GM23338 (cell line): ENCODE data around the gene FAM162B. TPM values are rescaled to one million over a fixed set of nuclear protein-coding genes. Genes with fewer than 3 reads are reported as not detected.

ENCODE experiments used
- ATAC-seq: fragments of 200-7000 bp; cut with Tn5 transposase; 3 replicates; pipeline ENCODE4 v1.9.1; 2020
- DNase-seq: peaks from one replicate; pipeline ENCODE4 v3.0.0-alpha.2; 2015; ENCODE audit warnings: low spot score
- H2AFZ ChIP-seq: fragments of 200-600 bp; sonication (generic); 2 replicates; pipeline ENCODE4 v1.8.0; 2016; ENCODE audit warnings: antibody characterized with exemption, mild to moderate bottlenecking, moderate library complexity
- H3F3A ChIP-seq: fragments of 200-600 bp; sonication (generic); replicated peaks from 2 replicates; pipeline ENCODE4 v1.8.0; 2017; ENCODE audit warnings: antibody characterized with exemption, mixed run types, low read depth
- H3K27ac ChIP-seq: fragments of 200-600 bp; sonication (generic); 2 replicates; pipeline ENCODE4 v1.6.1; 2016; ENCODE audit warnings: low read depth
- H3K27me3 ChIP-seq: fragments of 200-600 bp; sonication (generic); 2 replicates; pipeline ENCODE4 v1.8.0; 2016; ENCODE audit warnings: mild to moderate bottlenecking, mixed run types, moderate library complexity; ENCODE audit not compliant: insufficient read depth
- H3K36me3 ChIP-seq: fragments of 200-600 bp; sonication (generic); 2 replicates; pipeline ENCODE4 v1.8.0; 2016; ENCODE audit warnings: mild to moderate bottlenecking; ENCODE audit not compliant: insufficient read depth
- H3K4me1 ChIP-seq: fragments of 200-600 bp; sonication (generic); 2 replicates; pipeline ENCODE4 v1.8.0; 2016; ENCODE audit warnings: mild to moderate bottlenecking, moderate library complexity; ENCODE audit not compliant: insufficient read depth
- H3K4me2 ChIP-seq: fragments of 200-600 bp; sonication (generic); 2 replicates; pipeline ENCODE4 v1.7.1; 2017; ENCODE audit warnings: mixed run types
- H3K4me3 ChIP-seq: fragments of 200-600 bp; sonication (generic); 2 replicates; pipeline ENCODE4 v1.6.1; 2016; ENCODE audit warnings: mixed run types
- H3K79me2 ChIP-seq: fragments of 200-600 bp; sonication (generic); replicated peaks from 2 replicates; pipeline ENCODE4 v1.8.0; 2017; ENCODE audit warnings: mild to moderate bottlenecking; ENCODE audit not compliant: insufficient read depth
- H3K9me2 ChIP-seq: fragments of 200-600 bp; sonication (generic); 2 replicates; pipeline ENCODE4 v1.8.0; 2017; ENCODE audit not compliant: insufficient read depth
- H4K20me1 ChIP-seq: fragments of 200-600 bp; sonication (generic); replicated peaks from 2 replicates; pipeline ENCODE4 v1.8.0; 2017; ENCODE audit warnings: mild to moderate bottlenecking; ENCODE audit not compliant: insufficient read depth
- H3K27ac Mint-ChIP-seq: 2 replicates; pipeline ENCODE4 v1.8.0; 2020; ENCODE audit warnings: inconsistent platforms, mild to moderate bottlenecking, moderate library complexity, mixed read lengths
- H3K27me3 Mint-ChIP-seq: 3 replicates; pipeline ENCODE4 v1.8.0; 2022; ENCODE audit warnings: low read depth, mild to moderate bottlenecking, moderate library complexity, mixed read lengths, inconsistent platforms; ENCODE audit not compliant: insufficient read depth, poor library complexity
- H3K36me3 Mint-ChIP-seq: 3 replicates; pipeline ENCODE4 v1.8.0; 2021; ENCODE audit warnings: low read depth, mild to moderate bottlenecking, inconsistent platforms, moderate library complexity, mixed read lengths
- H3K4me1 Mint-ChIP-seq: 3 replicates; pipeline ENCODE4 v1.8.0; 2020; ENCODE audit warnings: mild to moderate bottlenecking, inconsistent platforms, mixed read lengths
- H3K4me3 Mint-ChIP-seq: 3 replicates; pipeline ENCODE4 v1.8.0; 2021; ENCODE audit warnings: moderate library complexity, mild to moderate bottlenecking, inconsistent platforms, mixed read lengths
- H3K9me3 Mint-ChIP-seq: 3 replicates; pipeline ENCODE4 v1.8.0; 2020; ENCODE audit warnings: moderate library complexity, mild to moderate bottlenecking, inconsistent platforms, mixed read lengths
- ETS1 ChIP-seq: IDR thresholded peaks from 2 replicates; pipeline ENCODE4 v1.6.1; 2016; ENCODE audit warnings: antibody characterized with exemption
- EZH2 ChIP-seq: fragments of 200-600 bp; sonication (generic); IDR thresholded peaks from one replicate; pipeline ENCODE4 v1.8.0; 2017; ENCODE audit warnings: antibody characterized with exemption, mild to moderate bottlenecking, low read depth; ENCODE audit not compliant: unreplicated experiment
- JUNB ChIP-seq: IDR thresholded peaks from one replicate; pipeline ENCODE4 v1.6.1; 2016; ENCODE audit warnings: antibody characterized with exemption; ENCODE audit not compliant: unreplicated experiment
- POLR2AphosphoS5 ChIP-seq: IDR thresholded peaks from 2 replicates; pipeline ENCODE4 v1.6.1; 2016; ENCODE audit warnings: antibody characterized with exemption, low read depth
- REST ChIP-seq: IDR thresholded peaks from one replicate; pipeline ENCODE4 v1.6.1; 2018; ENCODE audit warnings: antibody characterized with exemption; ENCODE audit not compliant: unreplicated experiment
- STAT1 ChIP-seq: IDR thresholded peaks from one replicate; pipeline ENCODE4 v1.6.1; 2016; ENCODE audit warnings: antibody characterized with exemption; ENCODE audit not compliant: unreplicated experiment
- ZNF462 ChIP-seq: fragments of 250-450 bp; sonication (Bioruptor Pico); IDR thresholded peaks from 2 replicates; pipeline ENCODE4 v1.5.0; 2020; ENCODE audit warnings: mild to moderate bottlenecking, moderate library complexity
- polyA plus RNA-seq: library from polyadenylated mRNA; unstranded; fragments of >200 nt; fragmentation: Nextera tagmentation; extraction: Ambion mirVana; gene quantifications from 2 replicates; pipeline ENCODE4 v1.2.1, GENCODE V29; 2016
- total RNA-seq: library from RNA; depleted of rRNA; stranded (reverse); fragments of >200 nt; shearing (Covaris generic); gene quantifications from 2 replicates; pipeline ENCODE4 v1.2.3, GENCODE V29; 2014
- TF ChIP-seq, protein P1 (sequence below), 2 experiments: fragments of 200-600 bp in 1 of 2; sonication (generic) in 1 of 2; conservative IDR thresholded peaks; 2 replicates each; pipeline versions ENCODE4 v1.5.1 to v1.6.1; 2016 to 2017; ENCODE audit warnings: antibody characterized with exemption in 2 of 2, low read depth in 2 of 2, mild to moderate bottlenecking in 2 of 2, moderate library complexity in 1 of 2

FAM162B gene
- total and polyA plus RNA-seq, 2 experiments from 2014 or later: 5.9 to 9.3 TPM

- TF ChIP-seq STAT1: no peak
Observed at GRCh38 chr6:116762235-116762634, 3.3 kb downstream of the FAM162B start (continued).

- ATAC-seq (no peak), DNase-seq (peak; percentile 22)
- Histone ChIP-seq H3K27ac (no peak overlapping the region), H4K20me1 (no peaks in the 10 kb centered on the region), H2AFZ (no peak overlapping the region), H3F3A (no peaks in the 10 kb centered on the region), H3K9me2 (no peaks in the 10 kb centered on the region), H3K4me2 (no peak overlapping the region), H3K36me3 (no peaks in the 10 kb centered on the region), H3K4me3 (no peak overlapping the region), H3K79me2 (no peaks in the 10 kb centered on the region), H3K27me3 (peaks cover 38% of the 10 kb centered on the region), H3K4me1 (peaks cover 20% of the 10 kb centered on the region)
- peaks cover 17% of the 10 kb centered on the region for H3K4me1 Mint-ChIP-seq
- H3K9me3 Mint-ChIP-seq: no peaks in the 10 kb centered on the region
- H3K27me3 Mint-ChIP-seq: peaks cover 28% of the 10 kb centered on the region
- H3K27ac Mint-ChIP-seq: no peak overlapping the region
- no peaks in the 10 kb centered on the region; the same call in 2 of the 3 replicates for H3K36me3 Mint-ChIP-seq
- H3K4me3 Mint-ChIP-seq: no peak overlapping the region
- TF ChIP-seq EZH2 (no peak), REST (no peak), ETS1 (no peak), JUNB (no peak), POLR2AphosphoS5 (no peak)
- TF ChIP-seq, protein P1, sequence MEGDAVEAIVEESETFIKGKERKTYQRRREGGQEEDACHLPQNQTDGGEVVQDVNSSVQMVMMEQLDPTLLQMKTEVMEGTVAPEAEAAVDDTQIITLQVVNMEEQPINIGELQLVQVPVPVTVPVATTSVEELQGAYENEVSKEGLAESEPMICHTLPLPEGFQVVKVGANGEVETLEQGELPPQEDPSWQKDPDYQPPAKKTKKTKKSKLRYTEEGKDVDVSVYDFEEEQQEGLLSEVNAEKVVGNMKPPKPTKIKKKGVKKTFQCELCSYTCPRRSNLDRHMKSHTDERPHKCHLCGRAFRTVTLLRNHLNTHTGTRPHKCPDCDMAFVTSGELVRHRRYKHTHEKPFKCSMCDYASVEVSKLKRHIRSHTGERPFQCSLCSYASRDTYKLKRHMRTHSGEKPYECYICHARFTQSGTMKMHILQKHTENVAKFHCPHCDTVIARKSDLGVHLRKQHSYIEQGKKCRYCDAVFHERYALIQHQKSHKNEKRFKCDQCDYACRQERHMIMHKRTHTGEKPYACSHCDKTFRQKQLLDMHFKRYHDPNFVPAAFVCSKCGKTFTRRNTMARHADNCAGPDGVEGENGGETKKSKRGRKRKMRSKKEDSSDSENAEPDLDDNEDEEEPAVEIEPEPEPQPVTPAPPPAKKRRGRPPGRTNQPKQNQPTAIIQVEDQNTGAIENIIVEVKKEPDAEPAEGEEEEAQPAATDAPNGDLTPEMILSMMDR (conservative IDR thresholded peaks at IDR 0.05; ENCODE audit: low read depth in 2 of 2): no peak
Observed at GRCh38 chr6:116761779-116762178, 3.7 kb downstream of the FAM162B start.

DNA sequence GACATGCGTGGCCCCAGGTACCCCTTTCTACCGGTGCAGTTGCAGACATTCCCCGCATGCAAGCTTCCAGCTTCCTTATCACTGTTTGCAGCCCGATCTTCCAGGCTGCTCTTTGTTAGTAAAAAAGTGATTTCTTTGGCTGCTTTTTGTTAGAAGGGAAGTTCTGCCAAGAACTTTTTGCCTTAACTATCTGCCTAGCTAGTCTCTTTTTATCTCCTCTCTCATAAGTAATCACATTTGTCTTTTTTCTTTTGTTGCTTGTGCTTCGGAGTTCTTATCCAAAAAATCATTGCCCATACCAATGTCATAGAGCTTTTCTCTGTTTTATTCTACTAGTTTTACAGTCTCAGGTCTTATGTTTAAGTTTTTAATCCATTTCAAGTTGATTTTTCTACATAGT lies 20.3 kb downstream of the FAM162B start:
- H2AFZ ChIP-seq: no peak overlapping the region
- no peak for DNase-seq

More for the DNA sequence above, 20.3 kb downstream of the FAM162B start:
- Mint-ChIP-seq H3K4me3 (no peak overlapping the region), H3K27me3 (no peaks in the 10 kb centered on the region), H3K4me1 (no peaks in the 10 kb centered on the region), H3K27ac (no peak overlapping the region), H3K9me3 (peaks cover 11% of the 10 kb centered on the region; the same call in 2 of the 3 replicates), H3K36me3 (0 out of 3 replicates have a peak, but pooled peaks cover under 1% of the 10 kb centered on the region)
- H3K27me3 ChIP-seq: no peaks in the 10 kb centered on the region
- ATAC-seq: no peak
- H3K79me2 ChIP-seq: no peaks in the 10 kb centered on the region
- H3K36me3 ChIP-seq: no peaks in the 10 kb centered on the region
- TF ChIP-seq JUNB: no peak
- TF ChIP-seq ZNF462 (CRISPR knock-in tag): no peak
- no peak overlapping the region for H3K4me3 ChIP-seq
- no peak overlapping the region for H3K27ac ChIP-seq
- no peak overlapping the region for H3K4me2 ChIP-seq
- no peaks in the 10 kb centered on the region for H4K20me1 ChIP-seq
- no peaks in the 10 kb centered on the region; the same call in 1 of the 2 replicates for H3K4me1 ChIP-seq
- no peaks in the 10 kb centered on the region for H3K9me2 ChIP-seq
- no peaks in the 10 kb centered on the region for H3F3A ChIP-seq
